ENCODE measurements around the gene VWC2. TPM values are rescaled to one million over a fixed set of nuclear protein-coding genes. Genes with fewer than 3 reads are reported as not detected.

VWC2 gene
- total and polyA plus RNA-seq, 2 of the 4 experiments (the other 2 are of a cell fraction): not detected

GRCh38 chr7:49781996-49782395, 8.6 kb downstream of the VWC2 start:
- Histone ChIP-seq H3K79me1 (ENCODE audit: low read depth in 1 of 2, low read length in 2 of 2) (no peaks in the 10 kb centered on the region), H2BK20ac (ENCODE audit: low read depth, low read length) (no peak overlapping the region), H4K20me1 (ENCODE audit: insufficient read depth, low read length) (no peaks in the 10 kb centered on the region), H4K91ac (ENCODE audit: insufficient read depth, low read depth, low read length) (no peak overlapping the region), H2AK9ac (replicated peaks; ENCODE audit: low read depth, low read length, poor library complexity) (no peak overlapping the region), H3K36me3 (ENCODE audit: control insufficient read depth, insufficient read depth, low read length) (no peaks in the 10 kb centered on the region), H3K56ac (ENCODE audit: extremely low read depth, insufficient read depth, low read length) (no peak overlapping the region), H3K23ac (ENCODE audit: low read depth, low read length) (no peak overlapping the region), H3K9me3 (ENCODE audit: control insufficient read depth, insufficient read depth, low read length) (0 out of 2 replicates have a peak, but pooled peaks cover 2% of the 10 kb centered on the region), H3K9me1 (ENCODE audit: insufficient read depth, low read length) (no peaks in the 10 kb centered on the region), H3K4me1 (ENCODE audit: control insufficient read depth, insufficient read depth, low read length) (no peaks in the 10 kb centered on the region), H3K4me2 (ENCODE audit: low read depth, low read length) (no peak overlapping the region), H2AFZ (replicated peaks; ENCODE audit: low read length, poor library complexity) (no peak overlapping the region), H3K4ac (ENCODE audit: low read depth, low read length) (no peak overlapping the region), H3K27me3 (ENCODE audit: control insufficient read depth, insufficient read depth, low read length) (no peaks in the 10 kb centered on the region), H4K8ac (ENCODE audit: low read depth in 2 of 2, low read length in 2 of 2) (no peak overlapping the region), H3K27ac (ENCODE audit: insufficient read depth, low read length) (no peak overlapping the region), H3K18ac (ENCODE audit: low read depth, low read length) (no peak overlapping the region), H4K5ac (ENCODE audit: low read depth, low read length) (no peak overlapping the region), H3K14ac (replicated peaks; ENCODE audit: low read depth, low read length) (no peak overlapping the region), H2AK5ac (ENCODE audit: low read depth, low read length) (no peak overlapping the region), H2BK120ac (ENCODE audit: low read depth, low read length) (no peak overlapping the region), H3K4me3 (ENCODE audit: insufficient read depth, low read depth, low read length) (no peak overlapping the region), H2BK5ac (ENCODE audit: low read depth, low read length, poor library complexity, severe bottlenecking) (no peak overlapping the region), H2BK15ac (ENCODE audit: low read depth, low read length) (no peak overlapping the region), H3K9ac (ENCODE audit: low read depth, low read length) (no peak overlapping the region)
- no CpG with 5 or more reads among the region's 1 CpG for WGBS, 2 experiments (ENCODE audit: extremely low coverage in 2 of 2, insufficient read length in 1 of 2)
- ChIA-PET CTCF (no interaction called here), POLR2A (ENCODE audit: unreplicated experiment) (no interaction called here)
- TF ChIP-seq USF2 (IDR thresholded peaks at IDR 0.05; ENCODE audit: low read depth, low read length) (no peak), RFX5 (IDR thresholded peaks at IDR 0.05; ENCODE audit: low read depth, low read length) (no peak)
- no TSS peak for BruUV-seq (replicated peaks)
- dilution Hi-C loops (cut with HindIII; ENCODE audit: low sequenced_read_pairs, unreplicated experiment) (no loop called here), intact Hi-C loops (cut with micrococcal nuclease) (no loop called here), in situ Hi-C loops (cut with MboI; ENCODE audit: low sequenced_read_pairs) (no loop called here)
- ATAC-seq (ENCODE audit: low read depth) (no peak), DNase-seq (no peak)

Measured in IMR-90 (cell line).